Coronary artery (tissue), 2 donors: ENCODE results near the gene TRIO.

Source experiments
- DNase-seq: peaks from one replicate; pipeline ENCODE4 v3.0.0-alpha.2; 2017; ENCODE audit warnings: low spot score
- H3K27ac ChIP-seq, 2 donors: fragments of 200-600 bp; sonication (generic); one replicate each; pipeline ENCODE4 v1.5.1; 2016 to 2019
- H3K4me3 ChIP-seq: fragments of 200-600 bp; sonication (generic); 2 replicates; pipeline ENCODE4 v1.5.1; 2016; ENCODE audit warnings: mild to moderate bottlenecking, moderate library complexity
- CTCF ChIP-seq: fragments of 200-600 bp; sonication (generic); IDR thresholded peaks from one replicate; pipeline ENCODE4 v1.5.1; 2019; ENCODE audit warnings: antibody characterized with exemption

TRIO gene

GRCh38 chr5:14267991-14268708, 125.0 kb downstream of the TRIO start:
- DNase-seq: no peak
- Histone ChIP-seq H3K27ac (peak overlapping the region; percentile 2 to 80), H3K4me3 (peak overlapping the region; percentile 4)
- no peak for TF ChIP-seq CTCF

GRCh38 chr5:14268738-14269137, 125.6 kb downstream of the TRIO start:
- DNase-seq: no peak
- Histone ChIP-seq H3K27ac (peak overlapping the region; percentile 2 to 80), H3K4me3 (peak overlapping the region; percentile 4)
- TF ChIP-seq CTCF: no peak

- no peak for TF ChIP-seq CTCF
- Histone ChIP-seq H3K27ac (peak overlapping the region; percentile 2 to 80), H3K4me3 (no peak overlapping the region)
- no peak for DNase-seq
These were observed 126.3 kb downstream of the TRIO start for GRCh38 chr5:14269395-14269794.

GRCh38 chr5:14270209-14270702, 127.1 kb downstream of the TRIO start:
- H3K4me3 ChIP-seq: no peak overlapping the region
- DNase-seq: peak; percentile 83
- peak overlapping the region; percentile 2 to 80 for H3K27ac ChIP-seq
- peak; percentile 77 for TF ChIP-seq CTCF

- no peak overlapping the region for H3K27ac ChIP-seq
- DNase-seq: no peak
- H3K4me3 ChIP-seq: no peak overlapping the region
- no peak for TF ChIP-seq CTCF
These were observed 129.5 kb downstream of the TRIO start for GRCh38 chr5:14272548-14273205.

- Histone ChIP-seq H3K27ac (no peak overlapping the region), H3K4me3 (no peak overlapping the region)
- TF ChIP-seq CTCF: no peak
- DNase-seq: no peak
These were observed 130.1 kb downstream of the TRIO start for GRCh38 chr5:14273207-14273767.
